Transverse colon (tissue), 4 donors: Measurements from ENCODE around the gene MCFD2. TPM values are rescaled to one million over a fixed set of nuclear protein-coding genes. Genes with fewer than 3 reads are reported as not detected.

Experiments
- DNase-seq: peaks from one replicate; pipeline ENCODE4 v3.0.0-alpha.2; 2019
- H3K27ac ChIP-seq, 4 donors: fragments of 200-600 bp; sonication (generic); 2 replicates each; pipeline ENCODE4 v1.5.1; 2016 to 2018; ENCODE audit warnings: inconsistent platforms in 4 of 4
- H3K27me3 ChIP-seq: fragments of 200-600 bp; sonication (generic); 2 replicates; pipeline ENCODE4 v1.5.1; 2017; ENCODE audit warnings: inconsistent platforms
- H3K36me3 ChIP-seq, 4 donors: fragments of 200-600 bp; sonication (generic); 2 replicates each; pipeline ENCODE4 v1.5.1; 2017 to 2019; ENCODE audit warnings: inconsistent platforms in 4 of 4
- H3K4me1 ChIP-seq, 4 donors: fragments of 200-600 bp; sonication (generic); 2 replicates each; pipeline ENCODE4 v1.5.1; 2017 to 2020; ENCODE audit warnings: inconsistent platforms in 4 of 4
- H3K4me3 ChIP-seq, 4 donors: fragments of 200-600 bp; sonication (generic); 1 replicate in 1 of 4; 2 replicates in 3 of 4; pipeline versions ENCODE4 v1.5.1 to v1.6.1; 2017 to 2019; ENCODE audit warnings: inconsistent platforms in 4 of 4
- H3K9me3 ChIP-seq, 2 donors: fragments of 200-600 bp; sonication (generic); 2 replicates each; pipeline ENCODE4 v1.5.1; 2017 to 2019; ENCODE audit warnings: inconsistent platforms in 2 of 2
- CTCF ChIP-seq, 5 experiments: fragments of 200-600 bp in 3 of 5; fragments of 450-650 bp in 2 of 5; sonication (generic) in 3 of 5; IDR thresholded peaks; 1 replicate in 2 of 5; 2 replicates in 3 of 5; pipeline ENCODE4 v1.5.1; 2016 to 2017; ENCODE audit warnings: antibody characterized with exemption in 5 of 5, inconsistent platforms in 3 of 5, mild to moderate bottlenecking in 2 of 5, moderate library complexity in 1 of 5
- EP300 ChIP-seq: sonication (generic); formaldehyde crosslinking; IDR thresholded peaks from one replicate; pipeline ENCODE4 v1.6.1; 2017; ENCODE audit warnings: antibody characterized with exemption, low read depth
- POLR2A ChIP-seq: fragments of 450-650 bp; IDR thresholded peaks from one replicate; pipeline ENCODE4 v1.6.1; 2016; ENCODE audit warnings: antibody characterized with exemption, mild to moderate bottlenecking, moderate library complexity
- POLR2AphosphoS5 ChIP-seq, 3 donors: sonication (generic); formaldehyde crosslinking; IDR thresholded peaks; one replicate each; pipeline ENCODE4 v1.6.1; 2016; ENCODE audit warnings: antibody characterized with exemption in 3 of 3
- WGBS, 2 donors: methylation state at CpG; one replicate each; pipeline ENCODE4 v1.1.5; 2018; ENCODE audit warnings: low coverage in 1 of 2; 5-methylcytosine and 5-hydroxymethylcytosine counted together
- in situ Hi-C, 4 donors: fragments of 200-750 bp; cut with MboI; loops; one replicate each; pipeline versions ENCODE4 v1.15.0 to v1.15.1; 2017; ENCODE audit warnings: low sequenced_read_pairs in 3 of 4, low pct_ligation_motif_present in 1 of 4, low pct_unique_long_range_greater_than_20kb in 1 of 4
- intact Hi-C: fragments of 100-400 bp; cut with DNase I; formaldehyde crosslinking; loops from one replicate; pipeline ENCODE4 v1.15.1; 2023; ENCODE audit warnings: low total_unique reads
- small RNA-seq, 4 donors: library from RNA; depleted of rRNA; stranded (forward); fragments of <200 nt; gene quantifications; one replicate each; pipeline ENCODE3, GENCODE V24; 2016
- total RNA-seq, 4 donors: library from RNA; depleted of rRNA; stranded (reverse); fragments of >200 nt; gene quantifications; one replicate each; pipeline ENCODE4 v1.1.0, GENCODE V29; 2016

MCFD2 gene
- total RNA-seq, 4 donors from 2014 or later: 14.5 to 40.1 (median 26.8) TPM

- H3K36me3 ChIP-seq: no peaks in the 10 kb centered on the region
- no peak for DNase-seq
- H3K9me3 ChIP-seq: no peaks in the 10 kb centered on the region
- TF ChIP-seq POLR2AphosphoS5 (IDR thresholded peaks at IDR 0.05): no peak
- TF ChIP-seq POLR2A: no peak
- TF ChIP-seq EP300: no peak
- no peak for TF ChIP-seq CTCF (IDR thresholded peaks at IDR 0.05)
- intact Hi-C loops: loop anchor here (10.0 kb wide), 1 partner anchor 149 kb away; no protein-coding TSS in a partner anchor
- 59 to 75% methylated on average over 2 to 3 of the region's 3 CpGs for WGBS, 2 donors
- in situ Hi-C loops: no loop called here
- peak overlapping the region; percentile 54 to 83 (median 75) for H3K27ac ChIP-seq
- H3K4me1 ChIP-seq: peaks cover 17 to 31% (median 26%) of the 10 kb centered on the region in 4 donors
- no peak overlapping the region for H3K4me3 ChIP-seq
- no peaks in the 10 kb centered on the region for H3K27me3 ChIP-seq
Measured at GRCh38 chr2:46854260-46854659, 61.3 kb downstream of the MCFD2 start.

- in situ Hi-C loops: no loop called here
- DNase-seq: no peak
- intact Hi-C loops: loop anchor here (10.0 kb wide), 1 partner anchor 148 kb away; no protein-coding TSS in a partner anchor
- H3K27me3 ChIP-seq: no peaks in the 10 kb centered on the region
- H3K36me3 ChIP-seq: no peaks in the 10 kb centered on the region
- 73 to 100% methylated on average over 1 of the region's 1 CpG for WGBS, 2 donors
- no peak overlapping the region for H3K4me3 ChIP-seq
- H3K27ac ChIP-seq: peak overlapping the region in 3 of 4 donors; percentile 54 to 91 (median 69)
- H3K9me3 ChIP-seq: no peaks in the 10 kb centered on the region
- H3K4me1 ChIP-seq: peaks cover 34 to 45% (median 43%) of the 10 kb centered on the region in 4 donors
- TF ChIP-seq POLR2A: no peak
- no peak for TF ChIP-seq CTCF (IDR thresholded peaks at IDR 0.05)
- no peak for TF ChIP-seq POLR2AphosphoS5 (IDR thresholded peaks at IDR 0.05)
- TF ChIP-seq EP300: no peak
Measured at GRCh38 chr2:46852598-46852997, 63.0 kb downstream of the MCFD2 start.

GRCh38 chr2:46852124-46852523, 63.5 kb downstream of the MCFD2 start:
- peak overlapping the region in 3 of 4 donors; percentile 54 to 92 (median 91) for H3K27ac ChIP-seq

More at GRCh38 chr2:46852124-46852523, 63.5 kb downstream of the MCFD2 start:
- intact Hi-C loops: loop anchor here (10.0 kb wide), 1 partner anchor 147 kb away; no protein-coding TSS in a partner anchor
- no peaks in the 10 kb centered on the region for H3K9me3 ChIP-seq
- DNase-seq: no peak
- 85 to 89% methylated on average over 8 to 9 of the region's 9 CpGs for WGBS, 2 donors
- H3K4me3 ChIP-seq: no peak overlapping the region
- TF ChIP-seq POLR2AphosphoS5 (IDR thresholded peaks at IDR 0.05) (no peak), POLR2A (no peak), CTCF (IDR thresholded peaks at IDR 0.05) (no peak), EP300 (no peak)
- no peaks in the 10 kb centered on the region for H3K36me3 ChIP-seq
- peaks cover 39 to 49% (median 47%) of the 10 kb centered on the region in 4 donors for H3K4me1 ChIP-seq
- no peaks in the 10 kb centered on the region for H3K27me3 ChIP-seq
- in situ Hi-C loops: no loop called here

Small RNAs within 50 kb of the gene (small RNA-seq; reads per million reads assigned to genes)
- 0 reads per million in 4 donors for gene AC093732.2

Other genes with a start within 250 kb of the MCFD2 start
- 10 to 100 TPM; 18.7 to 28.7 (median 21.9) TPM for gene SOCS5, start 216.5 kb downstream of the MCFD2 start, total RNA-seq
- 100 to 1,000 TPM in 1 of 4 donors, 10 to 100 TPM in 3; 40.2 to 212 (median 51.2) TPM for gene TTC7A, start 25.4 kb upstream of the MCFD2 start, total RNA-seq
- gene STPG4, start 239.5 kb upstream of the MCFD2 start, total RNA-seq: 1 to 10 TPM in 1 of 4 donors, under 1 TPM in 2, not detected in 1; 0.64 to 1.2 (median 0.82) TPM